BJ (cell line): ENCODE data around the gene ATP6V1F. TPM values are rescaled to one million over a fixed set of nuclear protein-coding genes. Genes with fewer than 3 reads are reported as not detected.

ENCODE experiments used
- CTCF ChIA-PET: fragments of 350-600 bp; formaldehyde crosslinking; extraction: SDS; loops from one replicate; lab custom pipeline; 2021; ENCODE audit warnings: antibody characterized with exemption, inconsistent platforms; lab: Yijun Ruan, JAX
- POLR2A ChIA-PET: fragments of 300-600 bp; sonication (Branson Sonifier 250); formaldehyde crosslinking; extraction: SDS; loops from one replicate; lab custom pipeline; 2021; ENCODE audit warnings: antibody characterized with exemption; lab: Charles Lee
- DNase-seq: peaks from one replicate; pipeline ENCODE4 v3.0.0-alpha.2; 2011; ENCODE audit warnings: low read depth
- H3K27me3 ChIP-seq: 2 replicates; pipeline ENCODE4 v1.6.0; 2011; ENCODE audit warnings: low read length; ENCODE audit not compliant: control insufficient read depth, insufficient read depth
- H3K36me3 ChIP-seq: 2 replicates; pipeline ENCODE4 v1.5.1; 2011; ENCODE audit warnings: low read length; ENCODE audit not compliant: control insufficient read depth, insufficient read depth
- H3K4me3 ChIP-seq: 2 replicates; pipeline ENCODE4 v1.5.1; 2011; ENCODE audit warnings: low read depth, mild to moderate bottlenecking, control low read depth, low read length
- polyA plus RNA-seq: library from polyadenylated mRNA; depleted of rRNA; stranded (reverse); fragments of >200 nt; gene quantifications from 2 replicates; pipeline ENCODE4 v1.2.3, GENCODE V29; 2011
- TF ChIP-seq, protein P1 (sequence below): IDR thresholded peaks from 2 replicates; pipeline ENCODE4 v1.5.1; 2011; ENCODE audit warnings: low read depth, mild to moderate bottlenecking, control low read depth, inconsistent platforms, low read length, moderate library complexity; ENCODE audit not compliant: insufficient read depth

ATP6V1F gene
- polyA plus RNA-seq, 1 experiment, result 198 TPM

DNA sequence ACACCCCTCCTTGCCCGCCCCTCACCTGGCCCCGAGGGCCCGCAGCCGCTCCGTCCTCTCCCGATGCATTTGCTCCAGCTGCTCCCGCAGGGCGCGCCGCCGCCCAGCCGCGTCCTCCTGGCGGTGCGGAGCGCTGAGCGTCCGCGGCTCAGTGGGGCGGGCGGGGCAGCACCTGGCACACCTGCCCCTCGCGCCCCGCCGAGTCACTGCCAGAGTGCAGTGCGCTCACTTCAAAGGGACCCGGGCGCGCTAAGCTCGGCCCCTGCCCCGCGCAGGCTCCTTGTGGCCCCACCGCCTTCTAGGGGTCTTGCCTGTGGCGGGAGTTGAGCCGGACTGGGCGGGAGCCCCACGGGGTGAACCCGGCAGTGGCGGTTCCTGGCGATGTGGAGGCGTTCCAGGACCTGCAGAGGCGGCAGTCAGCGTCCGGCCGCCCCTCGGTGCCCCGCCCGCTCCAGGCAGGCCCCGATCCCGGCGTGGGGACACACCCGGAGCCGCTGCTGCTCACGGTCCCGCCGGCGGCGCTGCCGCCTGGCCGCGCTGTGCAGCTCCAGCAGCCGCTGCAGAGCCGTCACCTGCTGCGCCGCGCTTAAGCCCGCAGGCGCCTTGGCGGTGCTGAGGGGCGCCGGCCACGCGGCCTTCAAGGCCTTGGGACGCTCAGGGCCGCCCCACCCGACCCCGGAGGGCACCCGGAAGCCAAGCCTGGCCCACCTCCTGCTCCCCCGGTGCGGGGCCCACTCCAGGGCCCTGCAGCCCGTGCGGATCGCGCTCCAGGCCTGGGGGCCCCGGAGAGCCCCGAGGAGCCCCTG lies 6.7 kb downstream of the ATP6V1F start:
- TF ChIP-seq, protein P1, sequence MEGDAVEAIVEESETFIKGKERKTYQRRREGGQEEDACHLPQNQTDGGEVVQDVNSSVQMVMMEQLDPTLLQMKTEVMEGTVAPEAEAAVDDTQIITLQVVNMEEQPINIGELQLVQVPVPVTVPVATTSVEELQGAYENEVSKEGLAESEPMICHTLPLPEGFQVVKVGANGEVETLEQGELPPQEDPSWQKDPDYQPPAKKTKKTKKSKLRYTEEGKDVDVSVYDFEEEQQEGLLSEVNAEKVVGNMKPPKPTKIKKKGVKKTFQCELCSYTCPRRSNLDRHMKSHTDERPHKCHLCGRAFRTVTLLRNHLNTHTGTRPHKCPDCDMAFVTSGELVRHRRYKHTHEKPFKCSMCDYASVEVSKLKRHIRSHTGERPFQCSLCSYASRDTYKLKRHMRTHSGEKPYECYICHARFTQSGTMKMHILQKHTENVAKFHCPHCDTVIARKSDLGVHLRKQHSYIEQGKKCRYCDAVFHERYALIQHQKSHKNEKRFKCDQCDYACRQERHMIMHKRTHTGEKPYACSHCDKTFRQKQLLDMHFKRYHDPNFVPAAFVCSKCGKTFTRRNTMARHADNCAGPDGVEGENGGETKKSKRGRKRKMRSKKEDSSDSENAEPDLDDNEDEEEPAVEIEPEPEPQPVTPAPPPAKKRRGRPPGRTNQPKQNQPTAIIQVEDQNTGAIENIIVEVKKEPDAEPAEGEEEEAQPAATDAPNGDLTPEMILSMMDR, result no peak
- Histone ChIP-seq H3K4me3 (peak overlapping the region; percentile 39), H3K27me3 (peaks cover 9% of the 10 kb centered on the region), H3K36me3 (peaks cover 9% of the 10 kb centered on the region)
- DNase-seq, result no peak
- POLR2A ChIA-PET, result no interaction called here
- CTCF ChIA-PET, result interaction anchor here (1.5 to 2.9 kb wide), 3 partner anchors 10 to 14 kb away, joined by 4 to 15 read pairs (median 7); no protein-coding TSS in a partner anchor

DNA sequence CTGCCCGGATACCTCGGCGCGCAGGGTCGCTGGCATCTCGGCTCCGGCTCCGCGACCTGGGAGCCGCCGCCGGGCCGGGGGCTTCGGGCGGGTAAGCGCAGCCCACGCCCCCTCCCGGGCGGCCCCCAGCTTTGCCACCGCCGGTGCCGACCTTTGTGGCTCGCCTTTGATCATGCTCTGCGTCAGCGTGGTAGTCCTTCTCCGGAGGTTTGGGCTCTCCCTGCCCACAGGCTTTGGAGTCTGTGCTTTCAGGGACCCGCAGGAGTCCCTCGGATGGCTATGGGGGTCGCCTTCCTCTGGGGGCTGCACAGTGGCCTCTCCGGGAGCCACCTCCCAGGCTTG lies 7.3 kb downstream of the ATP6V1F start:
- TF ChIP-seq, protein P1, result no peak
- no peak for DNase-seq
- H3K4me3 ChIP-seq, result peak overlapping the region; percentile 39

DNA sequence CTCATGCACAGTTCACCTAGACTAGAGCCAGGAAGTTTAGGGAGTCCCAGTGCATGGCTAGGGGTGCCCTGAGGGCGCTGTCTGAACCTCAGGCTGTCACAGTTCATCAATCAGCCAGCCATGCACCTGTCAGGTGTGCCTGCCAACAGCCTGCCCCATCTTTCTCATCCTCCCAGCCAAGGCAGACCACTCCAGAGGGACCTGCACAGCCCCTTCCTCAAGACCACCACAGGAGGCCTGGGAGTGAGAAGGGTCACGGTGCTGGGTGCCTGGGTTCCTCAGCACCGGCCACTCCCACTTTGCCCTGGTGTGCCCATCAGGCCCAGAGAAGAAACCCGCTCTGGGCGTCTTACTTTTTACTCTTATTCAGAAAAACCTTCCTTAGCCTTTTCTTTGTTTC lies 8.4 kb downstream of the ATP6V1F start:
- TF ChIP-seq, protein P1, result no peak
- Histone ChIP-seq H3K4me3 (no peak overlapping the region), H3K27me3 (peaks cover 9% of the 10 kb centered on the region), H3K36me3 (peaks cover 1% of the 10 kb centered on the region; the same call in 1 of the 2 replicates)
- no peak for DNase-seq
- CTCF ChIA-PET, result interaction anchor here (0.8 to 2.9 kb wide), 4 partner anchors 9 to 287 kb away, joined by 3 to 15 read pairs (median 6); no protein-coding TSS in a partner anchor
- POLR2A ChIA-PET, result no interaction called here

More for the DNA sequence above, 7.3 kb downstream of the ATP6V1F start:
- peaks cover 9% of the 10 kb centered on the region for H3K36me3 ChIP-seq
- peaks cover 9% of the 10 kb centered on the region for H3K27me3 ChIP-seq
- CTCF ChIA-PET, result interaction anchor here (1.5 to 2.9 kb wide), 3 partner anchors 10 to 13 kb away, joined by 4 to 15 read pairs (median 7); no protein-coding TSS in a partner anchor
- POLR2A ChIA-PET, result no interaction called here

DNA sequence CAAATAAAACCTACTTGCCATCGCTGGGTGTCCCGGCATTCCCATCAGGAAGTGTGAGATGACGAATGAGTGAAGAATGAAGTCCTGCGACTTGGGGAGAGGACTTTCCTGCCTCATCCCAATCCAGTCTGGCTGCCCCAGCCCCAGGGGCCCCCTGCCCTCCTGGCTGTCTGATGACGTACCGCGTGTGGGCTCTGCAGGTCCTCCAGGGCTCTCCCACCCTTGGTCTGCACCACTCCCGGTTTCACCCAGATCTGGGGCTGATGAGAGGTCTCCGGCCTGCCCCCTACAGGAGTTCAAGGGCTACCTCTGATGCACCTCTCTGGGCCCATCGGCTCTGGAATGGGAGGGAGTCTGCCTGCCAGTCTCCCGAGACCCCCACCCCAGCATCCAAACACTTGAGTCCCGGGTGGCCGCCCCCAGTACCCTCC lies 9.8 kb downstream of the ATP6V1F start:
- no peak for DNase-seq
- TF ChIP-seq, protein P1, result peak; percentile 13; the same call in 1 of the 2 replicates
- POLR2A ChIA-PET, result no interaction called here
- Histone ChIP-seq H3K36me3 (no peaks in the 10 kb centered on the region), H3K4me3 (no peak overlapping the region), H3K27me3 (peaks cover 9% of the 10 kb centered on the region)
- CTCF ChIA-PET, result interaction anchor here (1.1 to 2.8 kb wide), 4 partner anchors 9 to 397 kb away, joined by 3 to 9 read pairs (median 6); no protein-coding TSS in a partner anchor

DNA sequence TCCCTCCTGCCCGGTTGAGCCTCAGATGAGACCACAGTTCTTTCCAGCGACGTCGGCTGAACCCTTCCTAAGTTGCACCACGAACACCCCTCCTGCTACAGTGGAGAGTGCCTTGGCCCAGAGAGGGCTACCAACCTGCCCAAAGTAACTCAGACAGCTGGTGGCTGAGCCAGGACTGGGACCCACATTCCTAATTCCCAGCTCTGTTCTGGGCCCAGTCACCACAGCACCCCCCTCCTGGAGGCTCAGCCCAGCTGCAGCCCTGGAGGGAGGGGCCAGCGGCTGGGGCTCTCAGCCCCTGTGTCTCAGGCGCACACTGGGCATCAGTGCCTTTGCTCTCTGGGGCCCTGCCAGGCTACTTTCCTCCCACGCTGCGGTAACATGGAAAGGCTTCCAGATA lies 10.6 kb downstream of the ATP6V1F start:
- ChIA-PET CTCF (interaction anchor here (1.5 to 2.8 kb wide), 3 partner anchors 8 to 10 kb away, joined by 5 to 9 read pairs (median 8); no protein-coding TSS in a partner anchor), POLR2A (no interaction called here)
- DNase-seq, result no peak
- Histone ChIP-seq H3K27me3 (peaks cover 9% of the 10 kb centered on the region), H3K4me3 (no peak overlapping the region), H3K36me3 (no peaks in the 10 kb centered on the region)
- TF ChIP-seq, protein P1, result no peak
